Upper lobe of right lung (tissue), 1 donor: ENCODE measurements around the gene NHSL1. TPM values are rescaled to one million over a fixed set of nuclear protein-coding genes. Genes with fewer than 3 reads are reported as not detected.
A peak's percentile ranks its signal among the peaks of the same experiment; 100 is the strongest.

ENCODE experiments used
- ATAC-seq: fragments of 200-7000 bp; cut with Tn5 transposase; one replicate; pipeline ENCODE4 v1.9.1; 2020; ENCODE audit warnings: mild to moderate bottlenecking, moderate library complexity
- DNase-seq: peaks from one replicate; pipeline ENCODE4 v3.0.0-alpha.2; 2020
- H3K27ac ChIP-seq: fragments of 200-600 bp; one replicate; pipeline ENCODE4 v1.8.0; 2022
- H3K27me3 ChIP-seq: fragments of 200-600 bp; one replicate; pipeline ENCODE4 v1.8.0; 2022; ENCODE audit warnings: mild to moderate bottlenecking
- H3K36me3 ChIP-seq: fragments of 200-600 bp; one replicate; pipeline ENCODE4 v1.8.0; 2022
- H3K4me1 ChIP-seq: fragments of 200-600 bp; one replicate; pipeline ENCODE4 v1.8.0; 2022
- H3K4me3 ChIP-seq: fragments of 200-600 bp; one replicate; pipeline ENCODE4 v1.8.0; 2022; ENCODE audit warnings: mild to moderate bottlenecking
- H3K9me3 ChIP-seq: fragments of 200-600 bp; one replicate; pipeline ENCODE4 v1.8.0; 2022
- CTCF ChIP-seq: fragments of 200-600 bp; IDR thresholded peaks from one replicate; pipeline ENCODE4 v1.8.0; 2022; ENCODE audit warnings: antibody characterized with exemption
- intact Hi-C: fragments of 100-400 bp; cut with DNase I; formaldehyde crosslinking; loops from one replicate; pipeline ENCODE4 v1.11.0; 2022
- total RNA-seq: library from RNA; stranded (reverse); fragmentation: NEBNext Ultra II Directional; extraction: Animal tissue kit (Norgen Biotek cat#: 25700); gene quantifications from one replicate; pipeline ENCODE4 v1.2.1, GENCODE V29; 2021
- donor health status: DM: no; HTN: yes; CAD: no; lungs with severe emphysema.

NHSL1 gene
- total RNA-seq, 1 donor from 2014 or later: 69.5 TPM

DNA sequence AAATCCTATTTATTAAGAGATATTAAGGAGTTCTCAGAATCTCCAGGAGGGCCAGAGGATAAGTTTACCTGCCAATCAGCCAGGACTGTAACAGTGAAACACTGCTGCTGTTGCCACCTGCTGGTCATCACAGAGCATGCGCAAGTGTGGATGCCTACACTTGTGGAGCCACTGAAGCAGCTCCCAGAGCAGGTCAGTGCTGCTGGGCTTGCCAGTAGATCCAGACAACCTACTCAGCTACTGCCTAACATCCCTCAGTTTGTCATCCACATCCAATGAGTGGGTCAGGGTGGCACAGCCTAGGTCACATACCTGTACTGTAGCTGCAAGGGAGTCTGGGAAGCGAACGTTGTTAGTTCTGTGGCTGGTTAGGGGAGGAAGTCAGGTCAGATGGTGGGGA is 18.3 kb upstream of the NHSL1 start:
- no peaks in the 10 kb centered on the region for H3K27me3 ChIP-seq
- ATAC-seq (peak; percentile 90), DNase-seq (no peak)
- no peaks in the 10 kb centered on the region for H3K36me3 ChIP-seq
- H3K4me3 ChIP-seq: no peak overlapping the region
- no peaks in the 10 kb centered on the region for H3K9me3 ChIP-seq
- intact Hi-C loops: loop anchor here (10.0 kb wide), 1 partner anchor 93 kb away; no protein-coding TSS in a partner anchor
- peak; percentile 67 for TF ChIP-seq CTCF
- peaks cover 11% of the 10 kb centered on the region for H3K4me1 ChIP-seq
- H3K27ac ChIP-seq: no peak overlapping the region

DNA sequence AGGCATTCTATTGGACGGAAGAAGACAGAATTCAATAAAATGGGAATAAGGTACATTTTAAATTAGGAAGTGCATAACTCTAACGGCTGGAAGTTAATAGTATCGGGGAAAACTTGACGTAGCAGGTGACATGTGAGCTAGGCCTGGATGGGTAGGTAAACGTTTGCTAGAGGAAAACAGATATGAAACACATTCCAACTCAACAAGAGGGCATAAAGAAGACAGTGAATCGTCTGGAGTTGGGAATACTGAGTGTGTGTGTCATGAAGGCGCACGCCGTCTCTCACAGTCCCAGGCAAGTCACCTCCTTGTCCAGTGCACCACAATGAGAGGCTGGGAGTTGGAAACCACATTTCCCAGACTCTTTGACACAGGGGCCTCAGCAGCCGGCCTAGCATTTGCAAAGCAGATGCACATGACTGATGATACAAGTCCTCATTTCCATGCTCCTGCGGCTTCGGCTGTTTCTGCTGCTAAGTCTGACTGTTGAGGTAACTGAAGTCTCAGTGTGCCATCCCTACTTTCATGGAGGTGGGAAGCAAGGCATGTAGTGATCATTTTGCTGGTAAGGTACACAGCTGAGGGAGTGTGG is 16.5 kb upstream of the NHSL1 start:
- no peak for DNase-seq

GRCh38 chr6:138514860-138515540 is 15.7 kb upstream of the NHSL1 start:
- Histone ChIP-seq H3K4me1 (no peaks in the 10 kb centered on the region), H3K27me3 (no peaks in the 10 kb centered on the region), H3K9me3 (no peaks in the 10 kb centered on the region), H3K27ac (no peak overlapping the region), H3K4me3 (no peak overlapping the region), H3K36me3 (no peaks in the 10 kb centered on the region)
- TF ChIP-seq CTCF: no peak
- DNase-seq: no peak
- intact Hi-C loops: loop anchor here (10.0 kb wide), 1 partner anchor 90 kb away; no protein-coding TSS in a partner anchor
- ATAC-seq: peak; percentile 50

More for the DNA sequence above, 16.5 kb upstream of the NHSL1 start:
- Histone ChIP-seq H3K27ac (no peak overlapping the region), H3K4me3 (no peak overlapping the region), H3K9me3 (no peaks in the 10 kb centered on the region), H3K4me1 (no peaks in the 10 kb centered on the region), H3K36me3 (no peaks in the 10 kb centered on the region), H3K27me3 (no peaks in the 10 kb centered on the region)
- TF ChIP-seq CTCF: no peak
- ATAC-seq: no peak
- intact Hi-C loops: loop anchor here (10.0 kb wide), 1 partner anchor 91 kb away; no protein-coding TSS in a partner anchor

DNA sequence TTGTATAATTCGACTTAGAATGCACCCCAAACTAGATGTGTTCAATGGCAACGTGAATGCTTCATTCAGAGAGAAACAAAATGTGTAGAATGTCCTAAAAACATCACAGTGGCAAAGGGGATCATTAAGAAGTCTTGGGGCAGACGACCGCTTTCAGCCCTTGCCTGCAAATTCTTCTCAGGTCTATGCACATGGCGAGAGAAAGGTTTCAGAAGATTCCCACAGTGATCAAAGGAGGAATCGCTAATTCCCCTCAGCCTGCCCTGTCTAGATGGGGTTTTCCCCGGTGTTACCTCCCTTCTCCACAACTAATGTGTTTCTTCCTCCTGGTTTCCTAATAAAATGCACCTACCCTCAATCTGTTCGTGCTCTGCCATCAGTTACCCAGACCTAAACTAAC is 13.3 kb upstream of the NHSL1 start:
- no peaks in the 10 kb centered on the region for H3K27me3 ChIP-seq
- no peak for ATAC-seq
- TF ChIP-seq CTCF: no peak
- no peak overlapping the region for H3K27ac ChIP-seq
- H3K4me1 ChIP-seq: peaks cover 10% of the 10 kb centered on the region
- no peak overlapping the region for H3K4me3 ChIP-seq
- H3K36me3 ChIP-seq: no peaks in the 10 kb centered on the region
- intact Hi-C loops: loop anchor here (10.0 kb wide), 1 partner anchor 88 kb away; no protein-coding TSS in a partner anchor
- no peak for DNase-seq
- no peaks in the 10 kb centered on the region for H3K9me3 ChIP-seq

- no peaks in the 10 kb centered on the region for H3K9me3 ChIP-seq
- no peak for TF ChIP-seq CTCF
- DNase-seq: no peak
- no peak overlapping the region for H3K4me3 ChIP-seq
- no peak overlapping the region for H3K27ac ChIP-seq
- H3K36me3 ChIP-seq: no peaks in the 10 kb centered on the region
- no peaks in the 10 kb centered on the region for H3K27me3 ChIP-seq
- intact Hi-C loops: loop anchor here (10.0 kb wide), 1 partner anchor 85 kb away; no protein-coding TSS in a partner anchor
- peaks cover 10% of the 10 kb centered on the region for H3K4me1 ChIP-seq
- no peak for ATAC-seq
These were observed 10.8 kb upstream of the NHSL1 start for GRCh38 chr6:138510093-138510492.
